Uterus (tissue), 2 donors: ENCODE data around the gene NKAIN2.

Experiments used
- CTCF ChIP-seq, 4 experiments: fragments of 200-600 bp in 2 of 4; fragments of 450-650 bp in 2 of 4; sonication (generic) in 2 of 4; IDR thresholded peaks; one replicate each; pipeline ENCODE4 v1.5.1; 2016 to 2019; ENCODE audit warnings: antibody characterized with exemption in 4 of 4, mild to moderate bottlenecking in 2 of 4, moderate library complexity in 1 of 4
- POLR2A ChIP-seq, 2 donors: fragments of 450-650 bp; IDR thresholded peaks; one replicate each; pipeline ENCODE4 v1.6.1; 2016; ENCODE audit warnings: antibody characterized with exemption in 2 of 2, mild to moderate bottlenecking in 1 of 2, moderate library complexity in 1 of 2

- TF ChIP-seq POLR2A (IDR thresholded peaks at IDR 0.05) (no peak), CTCF (IDR thresholded peaks at IDR 0.05) (no peak)
Measured at GRCh38 chr6:124822721-124823120, 1019.1 kb downstream of the NKAIN2 start.
